ENCODE measurements around the gene FKTN.

DNA sequence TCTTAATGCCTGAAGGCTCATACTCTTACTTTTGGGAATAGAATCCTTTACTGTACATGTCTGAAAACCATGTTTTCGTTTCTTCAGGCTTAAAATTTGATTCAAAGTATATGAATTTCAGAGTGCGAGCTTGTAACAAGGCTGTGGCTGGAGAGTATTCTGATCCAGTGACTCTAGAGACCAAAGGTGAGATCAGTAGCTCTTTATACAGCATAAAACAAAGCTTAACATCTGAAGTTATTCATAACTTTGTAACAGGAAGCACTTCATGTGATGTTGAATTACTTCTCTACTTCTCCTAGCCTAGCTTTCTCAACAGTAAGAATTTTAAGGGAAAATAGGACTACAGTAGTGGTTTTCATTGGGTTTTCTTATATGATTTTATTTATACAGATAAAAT, 49.4 kb upstream of the FKTN start:
- no peak for TF ChIP-seq TRIM24 (IDR thresholded peaks at IDR 0.05)
- TF ChIP-seq CTCF (IDR thresholded peaks at IDR 0.05 in 2 of 3, conservative IDR thresholded peaks at IDR 0.05 in 1 of 3; ENCODE audit: insufficient read depth in 2 of 3, low read depth in 1 of 3, low read length in 3 of 3) = no peak
- no peak for TF ChIP-seq PRPF4 (IDR thresholded peaks at IDR 0.05; ENCODE audit: insufficient read depth, low read depth, low read length, poor library complexity, severe bottlenecking)
- TF ChIP-seq NFXL1 (CRISPR knock-in tag; IDR thresholded peaks at IDR 0.05) = no peak
- TF ChIP-seq ZNF143 (CRISPR knock-in tag; IDR thresholded peaks at IDR 0.05) = no peak
- no peak for TF ChIP-seq CEBPB (tag; IDR thresholded peaks at IDR 0.05)
- no peak for TF ChIP-seq HDAC1 (IDR thresholded peaks at IDR 0.05)
- no peak for TF ChIP-seq EZH2 (IDR thresholded peaks at IDR 0.05; ENCODE audit: borderline replicate concordance, low read depth, low read length)
- TF ChIP-seq POLR2AphosphoS5 (IDR thresholded peaks at IDR 0.05; ENCODE audit: control insufficient read depth, insufficient read depth, low read depth, low read length) = no peak
- TF ChIP-seq, protein P1, sequence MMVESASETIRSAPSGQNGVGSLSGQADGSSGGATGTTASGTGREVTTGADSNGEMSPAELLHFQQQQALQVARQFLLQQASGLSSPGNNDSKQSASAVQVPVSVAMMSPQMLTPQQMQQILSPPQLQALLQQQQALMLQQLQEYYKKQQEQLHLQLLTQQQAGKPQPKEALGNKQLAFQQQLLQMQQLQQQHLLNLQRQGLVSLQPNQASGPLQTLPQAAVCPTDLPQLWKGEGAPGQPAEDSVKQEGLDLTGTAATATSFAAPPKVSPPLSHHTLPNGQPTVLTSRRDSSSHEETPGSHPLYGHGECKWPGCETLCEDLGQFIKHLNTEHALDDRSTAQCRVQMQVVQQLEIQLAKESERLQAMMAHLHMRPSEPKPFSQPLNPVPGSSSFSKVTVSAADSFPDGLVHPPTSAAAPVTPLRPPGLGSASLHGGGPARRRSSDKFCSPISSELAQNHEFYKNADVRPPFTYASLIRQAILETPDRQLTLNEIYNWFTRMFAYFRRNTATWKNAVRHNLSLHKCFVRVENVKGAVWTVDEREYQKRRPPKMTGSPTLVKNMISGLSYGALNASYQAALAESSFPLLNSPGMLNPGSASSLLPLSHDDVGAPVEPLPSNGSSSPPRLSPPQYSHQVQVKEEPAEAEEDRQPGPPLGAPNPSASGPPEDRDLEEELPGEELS (CRISPR knock-in tag; IDR thresholded peaks at IDR 0.05; ENCODE audit: borderline replicate concordance) = no peak
- no peak for TF ChIP-seq E2F6 (IDR thresholded peaks at IDR 0.05; ENCODE audit: borderline replicate concordance in 1 of 2, extremely low read depth in 1 of 2, insufficient read depth in 1 of 2, insufficient read length in 1 of 2, low read depth in 1 of 2, low read length in 1 of 2, poor library complexity in 1 of 2, severe bottlenecking in 1 of 2)
- TF ChIP-seq, protein P2, sequence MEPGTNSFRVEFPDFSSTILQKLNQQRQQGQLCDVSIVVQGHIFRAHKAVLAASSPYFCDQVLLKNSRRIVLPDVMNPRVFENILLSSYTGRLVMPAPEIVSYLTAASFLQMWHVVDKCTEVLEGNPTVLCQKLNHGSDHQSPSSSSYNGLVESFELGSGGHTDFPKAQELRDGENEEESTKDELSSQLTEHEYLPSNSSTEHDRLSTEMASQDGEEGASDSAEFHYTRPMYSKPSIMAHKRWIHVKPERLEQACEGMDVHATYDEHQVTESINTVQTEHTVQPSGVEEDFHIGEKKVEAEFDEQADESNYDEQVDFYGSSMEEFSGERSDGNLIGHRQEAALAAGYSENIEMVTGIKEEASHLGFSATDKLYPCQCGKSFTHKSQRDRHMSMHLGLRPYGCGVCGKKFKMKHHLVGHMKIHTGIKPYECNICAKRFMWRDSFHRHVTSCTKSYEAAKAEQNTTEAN (CRISPR knock-in tag; IDR thresholded peaks at IDR 0.05) = no peak
- TF ChIP-seq, protein P3, sequence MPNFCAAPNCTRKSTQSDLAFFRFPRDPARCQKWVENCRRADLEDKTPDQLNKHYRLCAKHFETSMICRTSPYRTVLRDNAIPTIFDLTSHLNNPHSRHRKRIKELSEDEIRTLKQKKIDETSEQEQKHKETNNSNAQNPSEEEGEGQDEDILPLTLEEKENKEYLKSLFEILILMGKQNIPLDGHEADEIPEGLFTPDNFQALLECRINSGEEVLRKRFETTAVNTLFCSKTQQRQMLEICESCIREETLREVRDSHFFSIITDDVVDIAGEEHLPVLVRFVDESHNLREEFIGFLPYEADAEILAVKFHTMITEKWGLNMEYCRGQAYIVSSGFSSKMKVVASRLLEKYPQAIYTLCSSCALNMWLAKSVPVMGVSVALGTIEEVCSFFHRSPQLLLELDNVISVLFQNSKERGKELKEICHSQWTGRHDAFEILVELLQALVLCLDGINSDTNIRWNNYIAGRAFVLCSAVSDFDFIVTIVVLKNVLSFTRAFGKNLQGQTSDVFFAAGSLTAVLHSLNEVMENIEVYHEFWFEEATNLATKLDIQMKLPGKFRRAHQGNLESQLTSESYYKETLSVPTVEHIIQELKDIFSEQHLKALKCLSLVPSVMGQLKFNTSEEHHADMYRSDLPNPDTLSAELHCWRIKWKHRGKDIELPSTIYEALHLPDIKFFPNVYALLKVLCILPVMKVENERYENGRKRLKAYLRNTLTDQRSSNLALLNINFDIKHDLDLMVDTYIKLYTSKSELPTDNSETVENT (CRISPR knock-in tag; IDR thresholded peaks at IDR 0.05) = no peak
